PC-9 (cell line): Measurements from ENCODE around the gene CRISPLD2.

Experiments used
- EZH2 ChIP-seq: fragments of 200-600 bp; sonication (generic); IDR thresholded peaks from 2 replicates; pipeline ENCODE4 v1.8.0; 2017; ENCODE audit warnings: antibody characterized with exemption, low read depth
- TF ChIP-seq, protein P1 (sequence below): fragments of 200-600 bp; sonication (generic); conservative IDR thresholded peaks from 2 replicates; pipeline ENCODE4 v1.6.1; 2017; ENCODE audit warnings: mixed run types, antibody characterized with exemption, mild to moderate bottlenecking, moderate library complexity

- TF ChIP-seq, protein P1, sequence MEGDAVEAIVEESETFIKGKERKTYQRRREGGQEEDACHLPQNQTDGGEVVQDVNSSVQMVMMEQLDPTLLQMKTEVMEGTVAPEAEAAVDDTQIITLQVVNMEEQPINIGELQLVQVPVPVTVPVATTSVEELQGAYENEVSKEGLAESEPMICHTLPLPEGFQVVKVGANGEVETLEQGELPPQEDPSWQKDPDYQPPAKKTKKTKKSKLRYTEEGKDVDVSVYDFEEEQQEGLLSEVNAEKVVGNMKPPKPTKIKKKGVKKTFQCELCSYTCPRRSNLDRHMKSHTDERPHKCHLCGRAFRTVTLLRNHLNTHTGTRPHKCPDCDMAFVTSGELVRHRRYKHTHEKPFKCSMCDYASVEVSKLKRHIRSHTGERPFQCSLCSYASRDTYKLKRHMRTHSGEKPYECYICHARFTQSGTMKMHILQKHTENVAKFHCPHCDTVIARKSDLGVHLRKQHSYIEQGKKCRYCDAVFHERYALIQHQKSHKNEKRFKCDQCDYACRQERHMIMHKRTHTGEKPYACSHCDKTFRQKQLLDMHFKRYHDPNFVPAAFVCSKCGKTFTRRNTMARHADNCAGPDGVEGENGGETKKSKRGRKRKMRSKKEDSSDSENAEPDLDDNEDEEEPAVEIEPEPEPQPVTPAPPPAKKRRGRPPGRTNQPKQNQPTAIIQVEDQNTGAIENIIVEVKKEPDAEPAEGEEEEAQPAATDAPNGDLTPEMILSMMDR, result no peak
- no peak for TF ChIP-seq EZH2
Observed at GRCh38 chr16:84916178-84916577, 96.4 kb downstream of the CRISPLD2 start.
